ENCODE measurements around the gene SAAL1.

The SAAL1 gene

DNA sequence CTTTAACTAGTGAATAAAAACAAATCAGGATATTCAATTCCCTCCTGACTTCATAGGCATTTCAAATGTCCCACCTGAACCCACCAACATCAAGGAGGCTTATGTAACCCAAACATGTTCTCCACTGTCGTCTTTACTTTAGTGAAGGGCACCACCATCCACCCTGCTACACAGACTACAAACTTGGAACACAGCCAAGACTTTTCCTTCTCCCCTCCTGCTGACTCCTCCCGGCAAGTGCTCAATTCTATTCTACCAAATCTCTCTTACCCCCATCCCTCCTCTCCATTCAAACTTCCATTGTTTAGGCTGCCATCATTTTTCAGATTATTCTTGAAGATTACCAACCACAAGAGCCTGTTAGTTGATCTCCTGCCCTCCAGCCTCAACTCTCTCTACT, 24.3 kb downstream of the SAAL1 start:
- DNase-seq (ENCODE audit: low read depth, low spot score): no peak

DNA sequence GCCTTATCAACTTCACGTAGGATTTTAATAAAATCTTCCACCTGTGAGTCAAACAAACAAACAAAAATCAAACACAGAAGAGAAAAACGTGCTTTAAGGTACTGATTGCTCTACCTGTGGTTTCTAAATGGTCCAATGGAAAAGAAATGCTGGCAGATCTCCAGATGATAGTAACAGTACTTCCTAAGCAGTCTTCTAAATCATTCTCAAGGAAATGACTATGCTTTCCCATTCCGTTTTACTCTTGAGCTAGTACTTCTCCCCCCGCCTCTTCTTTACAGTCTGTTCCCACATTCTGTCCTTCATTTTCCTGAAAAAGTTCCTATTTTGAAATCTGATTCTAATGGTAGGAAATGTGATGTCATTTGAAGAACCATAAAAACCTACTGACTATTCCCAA, 25.4 kb downstream of the SAAL1 start:
- DNase-seq (ENCODE audit: low read depth, low spot score): no peak

DNA sequence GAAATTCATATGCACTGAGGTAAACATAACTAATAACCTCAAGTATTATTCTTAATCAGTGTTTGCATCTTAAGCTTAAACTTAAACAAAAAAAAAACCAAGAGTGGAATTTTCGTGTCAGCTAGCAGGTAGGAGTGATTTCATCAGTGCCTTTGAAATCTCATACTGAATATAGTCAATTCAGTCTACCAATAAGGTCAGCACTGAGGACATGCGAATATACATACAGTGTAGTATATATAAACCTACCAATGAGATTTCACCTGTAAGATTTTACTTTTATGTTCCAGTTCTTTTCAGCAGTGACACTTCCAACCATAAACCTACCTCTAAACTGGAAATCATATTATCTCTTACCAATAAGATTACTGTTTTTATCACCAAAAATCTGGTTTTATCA, 27.0 kb downstream of the SAAL1 start:
- DNase-seq (ENCODE audit: low read depth, low spot score): no peak

DNA sequence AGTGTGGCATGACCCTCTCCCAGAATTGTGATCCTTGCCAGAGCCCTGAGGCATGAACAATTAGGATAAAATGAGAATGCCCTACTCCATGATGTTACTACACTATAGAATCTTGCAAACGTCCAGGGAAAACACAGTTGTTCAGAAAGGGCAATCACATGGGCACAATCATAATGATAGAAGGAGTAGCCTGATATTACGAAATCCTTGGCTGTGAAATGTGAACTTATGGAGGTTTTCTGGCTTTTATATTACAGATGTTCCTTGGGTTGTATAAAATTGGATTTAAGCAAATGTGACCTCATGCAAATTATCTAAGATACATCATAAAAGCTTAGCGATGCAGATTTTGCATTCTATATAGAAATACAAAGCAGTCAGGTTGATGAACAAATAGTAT, 30.4 kb downstream of the SAAL1 start:
- DNase-seq (ENCODE audit: low read depth, low spot score): no peak

DNA sequence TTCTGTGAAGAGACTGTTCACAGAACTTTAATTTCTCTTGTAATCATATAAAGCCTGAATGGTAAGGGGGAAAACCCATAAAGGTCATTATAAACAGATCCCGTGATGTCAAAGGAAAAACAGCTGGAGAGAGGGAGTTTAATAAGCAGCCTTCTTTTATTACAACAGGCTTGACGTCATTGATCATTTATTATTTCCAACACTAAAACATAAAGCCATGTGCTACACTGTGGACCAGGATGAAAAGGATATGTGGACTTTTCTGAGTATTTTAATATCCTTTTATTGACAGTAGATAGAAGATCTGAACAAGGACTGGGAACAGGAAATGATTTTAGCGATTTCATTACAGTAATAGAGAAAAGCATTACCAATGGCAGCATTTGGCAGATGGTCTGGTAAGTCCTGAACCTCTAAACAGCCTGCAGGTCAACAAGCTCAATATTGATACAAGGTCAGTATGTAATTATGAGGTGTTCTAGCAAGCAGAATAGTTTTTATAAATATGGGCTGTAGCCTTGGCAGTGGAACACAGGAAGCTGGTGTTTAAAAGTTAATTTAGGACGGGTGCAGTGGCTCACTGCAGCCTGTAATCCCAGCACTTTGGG, 34.7 kb downstream of the SAAL1 start:
- no peak for DNase-seq (ENCODE audit: low read depth, low spot score)

DNA sequence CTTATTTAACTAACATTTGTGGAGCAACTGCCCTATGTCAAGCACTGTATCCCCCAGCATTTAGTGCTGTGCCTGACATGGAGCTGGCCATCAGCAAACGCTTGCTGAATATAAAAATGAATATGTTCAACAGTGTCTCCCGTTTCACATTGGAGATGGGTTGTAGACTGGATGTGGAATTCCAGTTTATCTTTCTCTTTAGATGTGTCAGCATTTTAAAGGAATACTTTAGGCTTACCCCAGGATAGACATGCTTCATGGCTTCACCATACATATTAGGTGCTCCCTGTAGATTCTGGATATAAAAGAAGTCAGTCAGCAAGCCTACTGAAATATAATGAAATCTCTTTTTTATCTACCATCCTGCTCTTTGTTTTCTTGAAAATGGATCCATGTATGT, 38.5 kb downstream of the SAAL1 start:
- DNase-seq (ENCODE audit: low read depth, low spot score): no peak

DNA sequence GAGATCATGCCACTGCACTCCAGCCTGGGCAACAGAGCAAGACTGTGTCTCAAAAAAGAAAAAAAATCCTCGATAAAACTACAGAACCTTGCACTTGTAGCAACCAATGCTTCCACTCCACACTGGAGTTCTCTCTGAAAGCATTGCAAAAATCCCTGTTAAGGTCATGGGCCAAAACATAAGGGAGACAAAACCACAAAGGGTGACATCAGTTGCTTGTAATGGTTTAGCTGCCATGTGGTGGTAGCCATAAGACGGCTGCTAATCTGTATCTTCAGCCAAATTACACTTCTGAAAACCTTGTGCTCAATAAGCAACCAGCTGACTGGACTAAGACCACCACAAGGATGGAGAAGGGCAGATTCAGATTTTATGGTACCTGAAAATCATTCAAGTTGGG, 39.3 kb downstream of the SAAL1 start:
- DNase-seq (ENCODE audit: low read depth, low spot score): no peak

DNA sequence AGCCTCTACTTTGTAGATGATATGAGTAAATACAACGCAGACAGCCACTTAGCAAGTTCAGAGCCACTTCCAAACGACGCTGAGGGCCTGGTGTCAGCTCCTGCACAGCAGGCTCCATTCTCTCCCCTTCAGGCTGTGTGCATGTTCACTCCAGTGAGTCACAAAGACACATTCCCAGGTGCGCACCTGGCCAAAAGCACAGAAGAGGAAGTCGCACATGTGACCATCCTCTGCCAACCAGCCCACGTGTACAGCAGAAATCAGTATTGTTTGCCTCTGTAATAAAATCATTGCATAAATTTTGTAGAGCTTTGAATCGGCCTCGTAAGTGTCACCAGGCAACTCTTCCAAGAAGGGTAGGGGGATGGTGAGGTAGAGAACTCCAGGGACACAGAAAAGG, 40.3 kb downstream of the SAAL1 start:
- DNase-seq (ENCODE audit: low read depth, low spot score): no peak

DNA sequence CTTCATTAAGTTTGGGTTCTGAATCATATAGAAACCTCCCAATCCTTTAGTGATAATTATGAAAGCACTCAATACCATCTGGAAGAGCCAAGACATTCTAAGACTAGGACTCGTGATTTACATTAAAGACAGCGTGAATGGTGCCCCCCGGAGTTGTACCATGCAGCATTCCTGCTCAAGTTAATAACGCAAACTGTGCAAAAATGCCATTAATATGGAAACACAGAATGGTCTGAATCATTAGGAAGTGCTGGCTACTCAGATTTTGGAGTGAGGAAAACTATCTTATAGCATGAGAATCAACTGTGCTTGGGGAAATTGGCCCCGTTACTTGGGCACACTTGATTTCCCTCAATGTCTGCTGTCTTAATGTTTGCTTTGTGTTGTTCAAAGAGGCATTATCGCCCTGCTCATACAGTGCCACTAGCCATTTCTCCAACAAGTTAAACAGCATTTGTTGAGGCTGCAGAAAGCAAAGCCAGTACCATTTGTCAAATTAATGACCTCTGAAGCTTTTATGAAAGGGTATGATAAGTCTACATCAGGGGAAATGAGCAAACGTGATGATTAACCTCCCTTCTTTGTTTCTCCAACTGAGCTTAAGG, 41.3 kb downstream of the SAAL1 start:
- no peak for DNase-seq (ENCODE audit: low read depth, low spot score)

DNA sequence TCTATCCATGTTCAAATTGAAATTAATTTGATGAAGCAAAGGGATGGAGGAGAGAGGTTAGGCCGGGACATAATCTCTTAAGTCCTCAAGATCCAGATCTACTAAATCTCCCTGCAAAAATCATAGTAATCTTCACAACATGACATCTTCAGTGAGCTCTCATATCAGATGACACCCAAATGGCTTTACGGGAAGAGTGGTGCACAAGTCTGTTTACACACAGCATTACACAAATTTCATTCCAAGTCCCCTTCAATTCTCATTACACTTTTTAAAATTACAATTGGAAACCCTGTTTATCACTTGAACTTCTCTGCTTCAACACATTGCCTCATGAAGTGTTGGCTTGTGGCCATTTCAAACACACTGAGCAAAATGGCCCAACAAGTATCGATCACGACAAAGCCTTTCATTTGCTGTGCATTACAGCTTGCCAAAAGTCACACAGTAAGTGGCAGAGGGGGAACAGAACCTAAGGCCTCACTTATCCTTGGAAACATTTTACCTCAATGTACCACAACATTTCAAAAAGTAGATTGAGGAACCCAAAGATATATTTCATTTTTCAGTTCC, 41.9 kb downstream of the SAAL1 start:
- DNase-seq (ENCODE audit: low read depth, low spot score): no peak

DNA sequence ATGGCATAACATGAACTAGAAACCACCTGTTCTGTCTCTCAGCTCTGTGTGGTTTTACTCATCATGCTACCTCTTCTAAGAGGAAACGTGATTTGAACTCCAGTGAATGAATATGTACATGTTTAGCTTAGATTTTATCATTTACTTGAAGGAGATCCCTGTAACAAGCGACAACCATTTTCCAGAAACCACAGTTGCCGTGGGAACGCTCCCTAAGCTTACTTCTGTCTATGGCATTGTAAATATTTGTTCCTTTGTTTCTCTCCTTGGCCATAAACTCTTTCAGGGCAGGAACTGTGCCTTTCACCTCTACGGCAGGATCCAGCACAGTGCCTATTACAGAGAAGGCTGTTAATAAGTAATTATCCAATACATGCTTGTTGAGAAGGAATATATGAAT, 42.8 kb downstream of the SAAL1 start:
- DNase-seq (ENCODE audit: low read depth, low spot score): no peak

DNA sequence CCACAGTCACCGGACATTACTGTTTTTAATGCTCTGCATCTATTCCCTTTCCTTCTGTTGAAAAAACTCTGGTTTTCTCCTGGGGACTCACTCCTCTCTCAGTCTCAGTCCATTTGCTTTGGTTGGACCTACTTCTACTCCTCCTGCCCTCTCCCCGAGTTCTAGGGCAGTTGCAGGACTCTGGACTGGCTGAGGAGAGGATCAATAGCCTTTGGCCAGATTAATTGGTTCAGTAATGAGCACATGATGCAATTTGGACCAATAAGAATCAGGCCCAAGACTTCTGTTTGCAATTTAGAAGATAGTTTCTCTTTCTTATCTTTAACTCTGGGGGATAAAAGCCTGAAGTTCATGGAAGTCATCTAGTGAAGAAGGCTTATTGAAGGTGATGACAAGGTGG, 44.5 kb downstream of the SAAL1 start:
- no peak for DNase-seq (ENCODE audit: low read depth, low spot score)

DNA sequence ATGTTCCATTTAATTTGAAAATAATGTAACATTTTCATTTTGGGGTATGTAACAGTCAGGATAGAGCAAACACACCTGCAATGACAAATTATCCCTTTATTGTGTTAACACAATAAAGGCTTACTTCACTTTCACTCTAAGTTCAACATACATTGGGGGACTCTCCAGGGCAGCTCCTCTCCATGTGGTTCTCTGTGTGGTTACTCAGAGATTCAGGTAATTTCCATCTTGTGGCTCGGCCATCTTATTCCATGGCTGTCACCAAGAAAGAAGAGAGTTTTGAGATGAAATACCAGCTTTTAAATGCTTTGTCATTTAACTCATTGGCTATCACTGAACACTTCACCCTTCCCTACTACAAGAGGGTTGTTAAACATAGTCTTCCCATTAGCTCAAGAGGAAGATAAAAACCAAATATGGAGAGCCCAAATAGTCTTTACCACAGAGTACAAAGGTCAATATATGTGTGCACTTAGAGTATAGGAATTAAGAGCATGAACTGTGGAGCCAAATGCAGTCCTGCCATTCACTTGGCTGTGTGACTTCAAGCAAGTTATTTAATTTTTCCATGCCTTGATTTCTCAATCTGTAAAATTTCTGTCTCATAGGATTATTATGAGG, 49.2 kb downstream of the SAAL1 start:
- DNase-seq (ENCODE audit: low read depth, low spot score): no peak

DNA sequence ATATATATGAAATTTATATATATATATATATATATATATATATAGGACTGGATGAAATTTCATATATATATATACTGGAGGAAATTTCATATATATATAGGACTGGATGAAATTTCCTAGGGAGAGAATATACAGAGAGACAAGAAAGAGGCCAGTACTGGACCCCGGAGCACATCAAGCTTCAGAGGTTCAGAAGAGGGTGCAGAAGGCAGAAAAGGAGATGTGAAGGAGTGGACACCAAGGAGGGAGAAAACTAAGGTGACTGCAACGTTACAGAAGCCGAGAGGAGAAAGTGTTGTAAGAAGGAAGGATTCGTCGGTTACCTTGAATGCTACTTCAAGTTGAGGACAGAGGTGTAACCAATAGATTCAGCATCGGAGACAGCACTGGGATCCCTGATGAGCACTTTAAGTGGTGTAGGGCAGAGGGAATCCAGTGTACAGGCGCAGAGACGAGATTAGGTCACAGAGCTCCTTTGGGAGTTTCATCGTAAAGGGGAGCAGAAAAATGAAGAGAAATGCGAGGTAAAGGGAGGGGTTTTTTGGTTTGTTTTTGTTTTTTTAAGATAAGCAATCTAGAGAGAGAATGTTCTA, 51.3 kb downstream of the SAAL1 start:
- DNase-seq (ENCODE audit: low read depth, low spot score): no peak

DNA sequence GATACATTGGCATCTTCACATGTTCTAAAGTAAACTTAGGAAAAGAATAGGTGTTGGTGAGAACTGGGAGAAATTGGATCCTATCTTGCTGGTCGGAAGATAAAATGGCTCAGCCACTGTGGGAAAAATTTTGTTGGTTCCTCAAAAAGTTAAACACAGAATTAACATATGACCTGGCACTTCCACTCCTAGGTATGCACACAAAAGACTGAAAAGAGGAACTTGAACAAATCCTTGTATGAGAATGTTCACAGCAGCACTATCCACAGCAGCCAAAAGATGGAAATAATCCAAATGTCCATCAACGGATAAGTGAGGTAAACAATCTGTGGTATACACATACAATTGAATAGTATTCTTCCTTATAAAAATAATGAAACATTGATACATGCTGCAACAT, 55.0 kb downstream of the SAAL1 start:
- DNase-seq (ENCODE audit: low read depth, low spot score): no peak

DNA sequence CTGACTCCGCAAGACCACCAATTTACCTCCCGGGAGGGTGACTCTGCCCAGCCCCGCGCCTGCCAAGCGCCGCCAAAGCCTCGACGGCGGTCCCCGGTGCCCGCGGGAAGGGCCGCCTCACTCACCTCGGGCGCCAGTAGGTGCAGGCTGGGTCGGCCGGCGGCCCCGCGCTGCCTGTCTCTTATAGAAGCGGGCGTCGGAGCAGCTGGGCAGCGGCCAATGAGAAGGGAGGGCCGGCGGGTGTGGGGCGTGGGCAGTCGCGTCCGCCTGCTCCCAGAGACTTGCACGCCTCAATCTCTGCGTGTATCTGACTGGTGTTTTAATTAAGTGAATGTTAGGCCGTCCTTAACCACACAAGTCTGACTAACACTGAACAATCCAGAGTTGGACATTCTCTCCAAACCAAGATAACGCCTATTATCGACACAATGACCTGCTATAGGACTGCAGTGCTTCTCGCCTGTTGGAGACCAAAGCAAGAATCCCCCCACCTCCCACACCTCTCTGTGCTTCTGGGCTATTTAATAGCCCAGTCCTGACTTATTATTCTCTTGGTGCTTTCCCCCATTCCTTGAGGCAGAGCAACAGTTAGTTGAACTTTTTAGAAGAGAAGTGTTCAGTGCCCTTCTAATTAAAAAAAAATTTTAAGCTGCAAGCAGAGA, 59.6 kb downstream of the SAAL1 start, which contains the start of gene TPH1:
TPH1 (minus strand) TSS at position 154 of the 662 bp plus-strand sequence. CDS start 5,507 bp downstream, outside the sequence.
- DNase-seq (ENCODE audit: low read depth, low spot score): no peak

DNA sequence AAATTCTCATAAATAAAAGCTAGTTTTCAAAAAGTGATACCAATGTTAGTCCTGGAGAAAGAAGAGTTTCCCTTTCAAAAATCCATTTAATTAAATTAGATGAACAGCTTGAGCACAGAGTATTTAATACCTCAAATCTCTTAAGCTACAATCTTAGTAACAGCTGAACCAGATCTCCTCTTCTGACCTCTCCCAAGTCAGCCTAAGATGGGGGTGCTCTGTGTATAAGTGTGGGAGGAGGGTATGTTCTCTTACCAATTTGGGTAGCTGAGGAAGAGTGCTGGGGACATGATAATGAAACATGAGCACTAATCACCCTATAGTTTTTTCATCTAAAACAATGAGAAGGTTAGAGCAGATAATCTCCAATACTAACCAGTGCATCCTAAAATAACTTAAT, 69.4 kb downstream of the SAAL1 start:
- DNase-seq (ENCODE audit: low read depth, low spot score): no peak

Data from smooth muscle cell of the brain vasculature (primary cell).